GM19099 (cell line): ENCODE results near the gene PIK3CB.

Experiments used
- POLR2A ChIP-seq: IDR thresholded peaks from 3 replicates; pipeline ENCODE4 v1.6.1; 2011; ENCODE audit warnings: low read depth; ENCODE audit not compliant: insufficient read length; ENCODE audit errors: extremely low read depth

The PIK3CB gene

GRCh38 chr3:138817695-138818094 is 17.0 kb downstream of the PIK3CB start:
- no peak for TF ChIP-seq POLR2A

DNA sequence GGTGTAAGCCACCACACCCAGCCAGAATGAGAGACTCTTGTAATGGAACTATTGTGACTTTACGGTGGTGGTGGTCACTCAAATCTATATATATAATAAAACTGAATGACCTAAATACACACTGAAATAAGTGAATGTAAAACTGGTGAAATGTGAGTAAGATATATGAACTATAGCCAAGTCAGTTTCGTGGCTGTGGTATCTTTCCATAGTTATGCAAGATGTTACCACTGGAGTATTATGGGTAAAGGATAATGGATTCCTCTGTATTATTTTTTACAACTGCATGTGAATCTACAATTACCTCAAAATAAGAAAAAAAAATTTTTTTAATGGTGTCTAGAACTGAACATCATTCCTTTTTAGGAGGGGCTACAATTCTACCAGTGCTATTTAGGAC is 21.9 kb downstream of the PIK3CB start:
- TF ChIP-seq POLR2A = no peak

DNA sequence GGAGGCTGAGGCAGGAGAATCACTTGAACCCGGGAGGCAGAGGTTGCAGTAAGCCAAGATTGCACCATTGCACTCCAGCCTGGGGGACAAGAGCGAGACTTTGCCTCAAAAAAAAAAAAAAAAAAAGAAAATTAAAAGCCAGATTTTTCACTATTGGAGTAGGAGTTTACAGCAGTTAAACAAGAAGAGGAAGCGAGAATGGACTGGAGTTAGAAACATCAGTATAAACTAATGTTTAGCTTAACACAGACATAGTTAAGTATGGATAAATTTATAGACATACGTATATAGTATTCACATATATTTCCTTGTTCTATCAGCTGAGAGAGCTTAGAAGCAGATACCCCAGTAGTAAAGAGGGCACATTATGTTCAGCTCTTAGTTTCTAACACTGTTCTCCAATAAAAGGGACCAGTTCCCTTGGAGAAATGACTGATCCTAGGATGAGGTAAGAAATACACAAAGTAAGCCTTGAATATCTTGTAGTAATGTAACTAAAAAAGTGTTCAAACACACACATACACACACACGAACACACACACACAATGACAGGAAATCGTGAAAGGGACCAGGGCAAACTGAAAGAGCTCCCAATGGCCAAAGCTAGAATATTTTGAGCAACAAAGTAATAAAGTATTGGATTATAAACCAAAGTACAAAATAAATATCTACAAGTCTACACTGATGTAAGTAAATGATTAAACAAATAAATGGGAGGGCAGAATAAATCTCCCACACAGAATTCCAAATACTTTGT is 25.1 kb downstream of the PIK3CB start:
- no peak for TF ChIP-seq POLR2A

- no peak for TF ChIP-seq POLR2A
Observed at GRCh38 chr3:138806376-138807080, 28.2 kb downstream of the PIK3CB start.

- TF ChIP-seq POLR2A = no peak
Observed at GRCh38 chr3:138803006-138803653, 31.6 kb downstream of the PIK3CB start.

- no peak for TF ChIP-seq POLR2A
Observed at GRCh38 chr3:138801792-138802191, 32.9 kb downstream of the PIK3CB start.

- no peak for TF ChIP-seq POLR2A
Observed at GRCh38 chr3:138800248-138800647, 34.5 kb downstream of the PIK3CB start.

DNA sequence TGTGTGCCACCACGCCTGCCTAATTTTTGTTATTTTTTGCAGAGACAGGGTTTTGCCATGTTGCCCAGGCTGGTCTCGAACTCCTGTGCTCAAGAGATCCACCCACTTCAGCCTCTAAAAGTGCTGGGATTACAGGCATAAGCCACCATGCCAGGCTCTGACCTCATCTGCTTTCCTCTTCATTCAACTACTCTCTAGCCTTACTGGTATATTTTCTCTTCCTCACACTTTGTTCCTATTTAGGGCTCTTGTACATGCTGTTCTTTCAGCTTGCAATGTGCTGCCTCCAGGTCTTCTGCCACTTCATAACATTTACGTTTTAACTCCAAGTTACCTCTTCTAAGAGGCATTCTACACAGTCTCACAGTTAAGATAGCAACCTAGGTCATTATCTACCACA is 34.9 kb downstream of the PIK3CB start:
- TF ChIP-seq POLR2A = no peak

DNA sequence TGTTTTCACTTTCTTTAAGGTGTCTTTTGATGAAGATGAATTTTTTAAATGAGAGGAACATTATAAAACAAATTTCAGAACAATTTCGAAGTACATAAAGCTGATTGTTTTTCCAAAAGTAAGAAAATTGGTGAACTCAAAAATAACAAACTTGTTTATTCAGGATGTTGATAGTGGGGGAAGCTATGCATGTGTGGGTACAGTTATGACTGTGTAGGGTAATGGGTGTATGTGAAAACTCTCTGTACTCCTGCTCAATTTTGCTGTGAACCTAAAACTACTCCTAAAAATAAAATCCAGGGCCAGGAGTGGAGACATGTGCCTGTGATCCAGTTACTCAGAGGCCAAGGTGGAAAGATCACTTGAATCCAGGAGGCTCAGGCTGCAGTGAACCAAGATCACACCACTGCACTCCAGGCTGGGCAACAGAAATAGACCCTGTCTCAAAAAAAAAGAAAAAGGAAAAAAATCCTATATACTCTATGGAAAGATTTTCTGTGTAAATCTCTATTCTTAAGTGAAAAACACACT is 37.2 kb downstream of the PIK3CB start:
- TF ChIP-seq POLR2A = no peak

GRCh38 chr3:138796761-138797160 is 38.0 kb downstream of the PIK3CB start:
- no peak for TF ChIP-seq POLR2A

- TF ChIP-seq POLR2A = no peak
Observed at GRCh38 chr3:138786788-138787271, 47.9 kb downstream of the PIK3CB start.

GRCh38 chr3:138785951-138786350 is 48.8 kb downstream of the PIK3CB start:
- TF ChIP-seq POLR2A = no peak

GRCh38 chr3:138782755-138783154 is 52.0 kb downstream of the PIK3CB start:
- no peak for TF ChIP-seq POLR2A

GRCh38 chr3:138781012-138781470 is 53.7 kb downstream of the PIK3CB start:
- no peak for TF ChIP-seq POLR2A

DNA sequence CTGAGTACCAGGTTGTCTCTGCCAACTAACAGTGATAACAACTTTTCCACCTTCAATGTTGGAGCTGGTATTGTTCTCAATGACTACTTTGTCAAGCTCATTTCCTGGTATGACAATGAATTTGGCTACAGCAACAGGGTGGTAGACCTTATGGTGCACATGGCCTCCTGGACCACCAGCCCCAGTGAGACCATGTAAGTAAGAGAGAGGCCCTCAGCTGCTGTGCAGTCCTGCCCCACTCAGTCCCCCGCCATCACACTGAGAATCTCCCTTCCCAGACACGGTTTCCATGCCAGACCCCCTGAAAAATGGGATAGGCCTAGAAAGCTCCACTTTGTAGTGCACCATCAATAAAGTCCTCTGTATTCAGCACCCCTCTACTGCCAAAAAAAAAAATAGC is 56.1 kb downstream of the PIK3CB start:
- TF ChIP-seq POLR2A = no peak
